GM21576 (cell line): Measurements from ENCODE around the gene SLC1A4.

Experiments
- ATAC-seq: cut with Tn5 transposase; IDR thresholded peaks from one replicate; pipeline ENCODE4 v1.9.1; 2021; ENCODE audit warnings: mild to moderate bottlenecking, moderate library complexity; ENCODE audit not compliant: unreplicated experiment

The SLC1A4 gene

GRCh38 chr2:65070856-65071255, 81.7 kb downstream of the SLC1A4 start:
- no peak for ATAC-seq

- ATAC-seq, result no peak
Observed at GRCh38 chr2:65071499-65072180, 82.4 kb downstream of the SLC1A4 start.

- ATAC-seq, result no peak
Observed at GRCh38 chr2:65072181-65072970, 83.2 kb downstream of the SLC1A4 start.
